Lung (tissue), 12 donors: ENCODE results near the gene PABPC1L. TPM values are rescaled to one million over a fixed set of nuclear protein-coding genes. Genes with fewer than 3 reads are reported as not detected.

ENCODE experiments used
- ATAC-seq: fragments of 200-7000 bp; cut with Tn5 transposase; one replicate; pipeline ENCODE4 v1.9.1; 2020; ENCODE audit warnings: moderate number of reproducible peaks; ENCODE audit not compliant: insufficient read depth, low FRiP score
- DNase-seq, 3 donors: peaks; one replicate each; pipeline ENCODE4 v3.0.0-alpha.2; 2013 to 2017
- H3K27ac ChIP-seq, 2 donors: one replicate each; pipeline ENCODE4 v1.5.1; 2013; ENCODE audit warnings: mild to moderate bottlenecking in 2 of 2, moderate library complexity in 2 of 2, control low read depth in 1 of 2, inconsistent platforms in 1 of 2, low read depth in 1 of 2, low read length in 1 of 2
- H3K27me3 ChIP-seq, 3 donors: one replicate each; pipeline ENCODE4 v1.5.1; 2013; ENCODE audit warnings: low read length in 2 of 3; ENCODE audit not compliant: control insufficient read depth in 3 of 3, insufficient read depth in 3 of 3
- H3K36me3 ChIP-seq, 4 donors: one replicate each; pipeline ENCODE4 v1.5.1; 2013; ENCODE audit warnings: low read length in 4 of 4, mild to moderate bottlenecking in 1 of 4, moderate library complexity in 1 of 4; ENCODE audit not compliant: control insufficient read depth in 4 of 4, insufficient read depth in 4 of 4
- H3K4me1 ChIP-seq, 5 donors: one replicate each; pipeline ENCODE4 v1.5.1; 2013; ENCODE audit warnings: low read length in 5 of 5, mild to moderate bottlenecking in 2 of 5, moderate library complexity in 1 of 5; ENCODE audit not compliant: control insufficient read depth in 5 of 5, insufficient read depth in 5 of 5
- H3K4me3 ChIP-seq: one replicate; pipeline ENCODE4 v1.5.1; 2013; ENCODE audit warnings: mild to moderate bottlenecking, control low read depth, moderate library complexity
- H3K9ac ChIP-seq, 2 donors: one replicate each; pipeline ENCODE4 v1.5.1; 2013; ENCODE audit warnings: low read length in 2 of 2, control low read depth in 1 of 2; ENCODE audit not compliant: insufficient read depth in 1 of 2
- H3K9me3 ChIP-seq, 4 donors: one replicate each; pipeline ENCODE4 v1.5.1; 2013; ENCODE audit warnings: low read length in 3 of 4, mild to moderate bottlenecking in 1 of 4, moderate library complexity in 1 of 4; ENCODE audit not compliant: control insufficient read depth in 4 of 4, insufficient read depth in 3 of 4
- CTCF ChIP-seq: IDR thresholded peaks from 2 replicates; pipeline ENCODE4 v1.5.1; 2012; ENCODE audit warnings: mild to moderate bottlenecking; ENCODE audit errors: control extremely low read depth, extremely low read depth
- WGBS, 2 donors: extraction: QIAGEN DNeasy Blood & Tissue Kit; methylation state at CpG; one replicate each; pipeline ENCODE4 v1.1.7; 2013; 5-methylcytosine and 5-hydroxymethylcytosine counted together
- polyA plus RNA-seq, 2 donors: library from polyadenylated mRNA; stranded (reverse); fragments of 200-250 nt; gene quantifications; one replicate each; pipeline ENCODE4 v1.2.1, GENCODE V29; 2013
- total RNA-seq, 2 donors: library from RNA; depleted of rRNA in 1 of 2; stranded (reverse); fragments of >200 nt in 1 of 2; gene quantifications; one replicate each; pipeline ENCODE4 v1.2.1, GENCODE V29; 2014 to 2021
- donor health status: control.
- donor health status: control.
- donor health status: Bipolar disorder and iron deficiency.
- donor health status: healthy.
- donor health status: DM: yes; HTN: yes; CAD: no.

Gene PABPC1L
- total and polyA plus RNA-seq, 4 donors: 16.9 to 63.3 (median 45.7) TPM

DNA sequence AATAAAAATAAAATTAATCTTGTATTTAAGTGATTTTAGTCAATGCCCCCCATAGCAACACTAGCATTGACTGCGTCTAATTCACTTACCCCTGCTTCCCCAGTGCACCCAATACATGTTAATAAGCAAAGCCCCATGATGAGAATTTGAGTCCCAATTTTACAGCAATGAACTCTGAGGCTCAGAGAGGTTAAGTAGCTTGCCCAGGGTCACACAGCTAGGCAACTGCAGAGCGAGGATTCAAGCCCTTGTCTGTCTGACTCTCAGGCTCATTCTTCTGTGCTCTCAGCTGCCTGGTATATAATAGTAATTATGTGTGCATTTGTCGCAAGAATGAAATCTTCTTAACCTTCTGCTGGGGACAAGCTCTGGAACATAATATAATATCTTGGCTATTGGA lies 8.5 kb downstream of the PABPC1L start:
- 99% methylated on average over 3 of the region's 3 CpGs for WGBS, 2 donors
- Histone ChIP-seq H3K4me3 (no peak overlapping the region), H3K27ac (no peak overlapping the region), H3K4me1 (no peaks in the 10 kb centered on the region), H3K36me3 (peaks cover 0 to 16% (median 5%) of the 10 kb centered on the region in 4 donors), H3K27me3 (no peaks in the 10 kb centered on the region), H3K9ac (no peak overlapping the region), H3K9me3 (no peaks in the 10 kb centered on the region)
- no peak for TF ChIP-seq CTCF
- ATAC-seq (no peak), DNase-seq (no peak)

- Histone ChIP-seq H3K4me1 (no peaks in the 10 kb centered on the region), H3K27ac (no peak overlapping the region), H3K9me3 (no peaks in the 10 kb centered on the region), H3K27me3 (no peaks in the 10 kb centered on the region), H3K9ac (no peak overlapping the region), H3K4me3 (no peak overlapping the region), H3K36me3 (peaks cover 0 to 16% (median 5%) of the 10 kb centered on the region in 4 donors)
- no peak for DNase-seq
- no peak for TF ChIP-seq CTCF
- ATAC-seq: no peak
- 95 to 99% methylated on average over 10 of the region's 10 CpGs for WGBS, 2 donors
These were observed 8.9 kb downstream of the PABPC1L start for GRCh38 chr20:44918761-44919160.

- H3K9ac ChIP-seq: no peak overlapping the region
- ATAC-seq (no peak), DNase-seq (no peak)
- peaks cover 0 to 21% (median 4%) of the 10 kb centered on the region in 4 donors for H3K36me3 ChIP-seq
- no peak for TF ChIP-seq CTCF
- H3K4me1 ChIP-seq: no peaks in the 10 kb centered on the region
- H3K4me3 ChIP-seq: no peak overlapping the region
- H3K9me3 ChIP-seq: no peaks in the 10 kb centered on the region
- H3K27ac ChIP-seq: no peak overlapping the region
- WGBS, 2 donors: 98% methylated on average over 14 of the region's 14 CpGs
- no peaks in the 10 kb centered on the region for H3K27me3 ChIP-seq
These were observed 11.6 kb downstream of the PABPC1L start for GRCh38 chr20:44921447-44921846.

GRCh38 chr20:44924541-44924940 lies 14.7 kb downstream of the PABPC1L start:
- H3K36me3 ChIP-seq: peaks cover 0 to 14% (median 4%) of the 10 kb centered on the region in 4 donors
- ATAC-seq (no peak), DNase-seq (no peak)
- no peak for TF ChIP-seq CTCF
- H3K4me3 ChIP-seq: no peak overlapping the region
- no peaks in the 10 kb centered on the region for H3K27me3 ChIP-seq
- H3K27ac ChIP-seq: no peak overlapping the region
- no peaks in the 10 kb centered on the region for H3K4me1 ChIP-seq
- H3K9ac ChIP-seq: no peak overlapping the region
- no peaks in the 10 kb centered on the region for H3K9me3 ChIP-seq
- 87% methylated on average over 4 of the region's 4 CpGs for WGBS, 2 donors
